Measurements from ENCODE around the gene LIMS4.
"Not testable (repeated sequence)": the region's sequence is repeated elsewhere in the genome, so short reads cannot be mapped to it uniquely, and the experiment has no call there.

Gene LIMS4

GRCh38 chr2:110472171-110473058 is at the start of gene LIMS4:
Gene LIMS4 (minus strand): TSS chr2:110472816. CDS start chr2:110472778, 38 bp downstream.
- DNase-seq = not testable (repeated sequence)

DNA sequence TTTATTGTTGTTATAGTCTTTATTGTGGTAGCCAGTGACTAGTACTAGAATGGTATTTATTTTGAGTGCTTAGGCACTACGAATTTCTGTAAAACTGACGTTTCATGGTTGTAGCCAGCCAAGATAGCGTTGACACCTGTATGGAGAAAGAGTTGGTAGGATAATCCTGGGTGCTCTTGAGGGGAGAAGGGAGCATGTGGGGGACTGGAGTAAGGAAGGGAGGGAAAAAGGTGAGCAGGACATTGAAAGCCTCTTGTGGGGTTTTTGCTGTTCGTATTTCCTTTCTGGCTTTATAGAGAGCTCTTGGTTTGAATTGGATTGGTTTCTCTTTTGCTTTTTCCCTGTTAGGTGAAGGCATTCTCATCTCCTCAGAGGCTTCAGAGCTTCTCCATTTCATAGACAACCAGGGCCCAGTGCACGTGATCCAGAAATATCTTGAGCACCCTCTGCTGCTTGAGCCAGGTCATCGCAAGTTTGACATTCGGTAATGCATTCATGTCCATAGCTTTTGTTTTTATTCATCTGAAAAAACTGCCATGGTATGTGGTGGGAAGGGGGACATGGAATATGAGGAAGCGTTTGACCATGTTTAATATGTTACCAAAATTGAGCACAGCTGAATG is 27.2 kb upstream of the LIMS4 start:
- not testable (repeated sequence) for DNase-seq

DNA sequence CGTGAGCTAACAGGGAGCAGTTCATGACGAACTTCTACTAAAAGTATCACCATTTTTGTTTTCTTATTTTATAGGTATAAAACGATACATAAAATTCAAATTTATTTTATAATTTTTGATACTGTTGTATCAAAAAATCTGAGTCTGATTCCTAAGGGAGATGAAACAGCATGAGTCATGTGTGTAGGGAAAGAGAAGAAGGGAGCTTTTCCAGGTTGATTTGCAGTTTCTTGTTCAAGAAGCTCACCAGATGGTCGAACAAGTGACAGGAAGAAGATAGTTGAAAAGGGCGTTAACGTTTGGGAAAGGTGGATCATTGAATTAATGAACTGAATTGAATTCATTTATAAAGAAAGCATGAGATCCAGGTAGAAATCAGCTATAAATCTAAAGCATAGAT is 23.4 kb upstream of the LIMS4 start:
- DNase-seq = not testable (repeated sequence)

DNA sequence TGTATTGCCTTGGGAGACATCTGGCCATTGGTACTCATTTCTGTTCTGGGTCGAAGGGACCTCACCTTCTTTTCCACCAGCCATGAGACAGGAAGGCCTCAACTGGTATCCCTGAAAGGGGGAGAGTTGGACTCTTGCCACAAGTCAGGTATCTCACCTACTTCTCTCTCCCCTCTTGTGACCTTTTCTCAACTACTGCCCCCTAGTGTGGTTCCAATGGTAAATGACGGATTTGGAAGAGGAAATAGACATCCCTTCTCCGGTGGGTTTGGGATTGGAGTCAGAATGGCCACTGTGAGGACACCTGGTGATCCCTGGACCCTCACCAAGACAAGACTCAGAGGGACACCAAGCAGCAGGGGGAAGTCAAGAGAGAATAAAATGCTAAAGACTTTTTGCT is 21.9 kb upstream of the LIMS4 start:
- DNase-seq = not testable (repeated sequence)

DNA sequence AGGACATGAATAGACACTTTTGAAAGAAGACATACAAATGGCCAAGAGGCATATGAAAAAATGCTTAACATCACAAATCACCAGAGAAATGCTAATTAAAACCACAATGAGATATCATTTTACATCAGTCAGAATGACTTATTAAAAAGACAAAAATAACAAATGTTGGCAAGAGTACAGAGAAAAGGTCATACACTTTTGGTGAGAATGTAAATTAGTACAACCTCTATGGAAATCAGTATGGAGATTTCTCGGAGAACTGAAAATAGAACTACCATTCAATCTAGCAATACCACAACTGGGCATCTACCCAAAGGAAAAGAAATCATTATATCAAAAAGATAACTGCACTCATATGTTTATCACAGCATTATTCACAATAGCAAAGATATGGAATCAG is 16.4 kb upstream of the LIMS4 start:
- not testable (repeated sequence) for DNase-seq

DNA sequence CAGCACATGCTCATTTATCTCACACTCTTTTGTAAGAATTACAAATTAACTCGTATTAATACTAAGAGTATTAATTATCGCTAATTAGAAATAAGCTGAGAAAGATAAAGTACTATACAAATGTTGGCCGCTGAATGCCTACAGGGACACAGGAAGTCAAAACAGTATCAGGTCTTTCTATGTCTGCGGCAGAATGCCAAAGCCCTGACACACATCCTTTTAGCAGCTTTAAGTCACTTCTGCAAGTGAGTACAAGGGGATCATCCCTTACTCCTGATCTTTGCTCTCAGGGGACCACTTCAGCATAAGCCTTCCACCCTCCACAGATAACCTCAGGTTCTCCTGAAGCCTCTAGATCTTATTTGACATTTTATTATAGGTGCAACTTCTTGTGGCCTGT is 10.1 kb upstream of the LIMS4 start:
- not testable (repeated sequence) for DNase-seq

- not testable (repeated sequence) for DNase-seq
Observed at GRCh38 chr2:110481200-110481599, 8.6 kb upstream of the LIMS4 start.

DNA sequence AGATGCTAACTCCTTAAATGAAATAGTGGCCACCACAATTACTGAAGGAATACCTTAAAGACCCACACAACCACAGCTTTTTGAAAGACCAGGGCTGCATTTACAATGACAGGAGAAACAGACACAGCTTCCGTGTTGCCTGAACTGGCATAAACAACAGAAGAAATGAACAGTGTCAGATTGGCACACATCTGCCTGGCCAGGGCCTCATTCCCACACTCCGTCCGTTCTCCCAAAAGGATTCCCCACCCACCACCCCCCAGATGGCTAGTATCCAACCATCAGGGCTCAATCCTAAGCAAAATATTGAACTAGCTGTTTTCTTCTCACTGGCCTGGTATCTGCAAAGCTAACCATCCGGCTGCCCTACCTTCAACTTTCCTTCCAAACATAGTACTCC is 7.5 kb upstream of the LIMS4 start:
- not testable (repeated sequence) for DNase-seq

- DNase-seq = not testable (repeated sequence)
Observed at GRCh38 chr2:110477370-110477769, 4.8 kb upstream of the LIMS4 start.

DNA sequence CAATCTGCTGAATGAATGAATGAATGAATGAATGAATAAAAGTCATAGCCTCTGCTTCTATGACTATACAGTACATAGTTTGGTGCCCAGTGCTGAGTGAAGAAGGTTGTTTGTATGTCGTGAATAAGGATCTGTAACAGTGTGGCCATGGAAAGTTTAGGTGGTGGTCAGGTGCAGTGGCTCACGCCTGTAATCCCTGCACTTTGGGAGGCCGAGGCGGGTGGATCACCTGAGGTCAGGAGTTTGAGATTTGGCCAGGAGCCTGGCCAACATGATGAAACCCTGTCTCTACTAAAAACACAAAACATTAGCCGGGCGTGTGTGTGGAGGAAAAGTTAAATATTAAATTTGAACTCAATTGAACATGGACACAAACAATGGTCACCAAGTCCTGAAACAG is 4.3 kb upstream of the LIMS4 start:
- not testable (repeated sequence) for DNase-seq

DNA sequence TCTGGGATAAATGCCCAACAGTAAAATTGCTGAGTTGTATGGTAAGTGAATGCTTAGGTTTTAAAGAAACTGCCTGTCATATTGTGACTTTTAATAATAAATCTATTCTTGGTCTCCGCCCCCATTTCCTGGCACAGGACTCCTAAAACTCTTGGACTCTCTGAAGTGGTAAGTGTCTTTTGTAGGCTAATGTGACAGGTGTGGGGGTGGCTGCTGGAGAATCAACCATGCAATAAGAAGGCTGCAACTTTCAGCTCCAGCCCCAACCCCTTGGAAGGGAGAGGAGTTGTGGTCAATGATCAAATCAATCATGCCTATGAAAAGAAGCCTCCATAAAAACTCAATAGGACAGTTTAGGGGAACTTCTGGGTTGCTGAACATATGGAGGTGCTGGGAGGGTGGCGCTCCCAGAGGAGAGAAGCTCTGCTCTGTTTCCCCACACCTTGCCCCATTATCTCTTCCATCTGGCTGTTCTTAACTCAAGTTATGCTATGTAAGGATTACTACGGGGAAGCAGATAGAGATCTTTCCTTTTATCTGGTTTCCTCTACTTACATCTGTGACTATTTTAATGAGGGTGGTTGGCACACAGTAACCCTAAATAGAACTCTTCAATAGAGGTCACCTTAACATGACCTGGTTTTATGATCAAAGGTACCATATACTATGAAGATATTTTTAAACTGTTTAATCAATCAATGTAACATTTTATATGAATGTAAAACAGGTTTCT is 3.2 kb upstream of the LIMS4 start:
- not testable (repeated sequence) for DNase-seq

DNA sequence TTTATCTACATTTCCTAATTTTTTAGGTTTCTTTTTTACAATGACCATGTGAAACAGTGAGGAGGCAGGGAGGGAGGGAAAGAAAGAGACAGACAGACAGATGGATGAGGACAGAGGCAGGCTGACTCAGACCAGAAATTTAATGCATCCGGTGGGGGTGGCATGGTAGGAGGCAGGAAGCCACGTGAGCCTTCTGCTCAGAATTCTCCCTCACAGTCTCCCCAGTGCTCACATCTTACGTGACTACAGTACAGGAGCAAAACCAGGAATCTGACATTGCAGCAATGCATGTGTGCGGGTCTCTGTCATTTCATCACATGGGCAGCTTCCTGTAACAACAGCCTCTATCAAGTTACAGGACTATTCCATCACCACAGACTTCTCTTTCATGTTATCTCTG is 2.3 kb upstream of the LIMS4 start:
- DNase-seq = not testable (repeated sequence)

GRCh38 chr2:110473059-110473358 is 393 bp upstream of the LIMS4 start:
- not testable (repeated sequence) for DNase-seq

DNA sequence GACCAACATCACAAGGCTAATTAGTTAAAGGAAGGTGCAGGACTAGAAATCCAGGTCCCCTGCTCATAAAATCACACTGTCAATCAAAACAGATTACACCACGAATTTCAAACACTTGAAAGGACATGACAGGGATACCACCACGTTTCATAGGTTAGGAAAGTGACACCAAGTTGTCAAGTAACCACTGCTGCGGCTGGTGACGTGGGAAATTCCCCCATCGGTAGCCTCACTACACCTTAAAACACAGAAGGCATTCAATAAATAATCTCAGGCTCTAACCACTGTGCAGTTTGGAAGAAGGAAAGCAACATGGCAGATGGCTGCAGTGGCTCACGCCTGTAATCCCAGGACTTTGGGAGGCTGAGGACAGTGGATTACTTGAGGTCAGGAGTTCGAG is 3.7 kb downstream of the LIMS4 start:
- DNase-seq = not testable (repeated sequence)

GRCh38 chr2:110465312-110465711 is 7.3 kb downstream of the LIMS4 start:
- DNase-seq = not testable (repeated sequence)

- not testable (repeated sequence) for DNase-seq
Observed at GRCh38 chr2:110462458-110462857, 10.2 kb downstream of the LIMS4 start.

- not testable (repeated sequence) for DNase-seq
Observed at GRCh38 chr2:110460318-110460717, 12.3 kb downstream of the LIMS4 start.

GRCh38 chr2:110457214-110457590 is 15.4 kb downstream of the LIMS4 start:
- DNase-seq = not testable (repeated sequence)

DNA sequence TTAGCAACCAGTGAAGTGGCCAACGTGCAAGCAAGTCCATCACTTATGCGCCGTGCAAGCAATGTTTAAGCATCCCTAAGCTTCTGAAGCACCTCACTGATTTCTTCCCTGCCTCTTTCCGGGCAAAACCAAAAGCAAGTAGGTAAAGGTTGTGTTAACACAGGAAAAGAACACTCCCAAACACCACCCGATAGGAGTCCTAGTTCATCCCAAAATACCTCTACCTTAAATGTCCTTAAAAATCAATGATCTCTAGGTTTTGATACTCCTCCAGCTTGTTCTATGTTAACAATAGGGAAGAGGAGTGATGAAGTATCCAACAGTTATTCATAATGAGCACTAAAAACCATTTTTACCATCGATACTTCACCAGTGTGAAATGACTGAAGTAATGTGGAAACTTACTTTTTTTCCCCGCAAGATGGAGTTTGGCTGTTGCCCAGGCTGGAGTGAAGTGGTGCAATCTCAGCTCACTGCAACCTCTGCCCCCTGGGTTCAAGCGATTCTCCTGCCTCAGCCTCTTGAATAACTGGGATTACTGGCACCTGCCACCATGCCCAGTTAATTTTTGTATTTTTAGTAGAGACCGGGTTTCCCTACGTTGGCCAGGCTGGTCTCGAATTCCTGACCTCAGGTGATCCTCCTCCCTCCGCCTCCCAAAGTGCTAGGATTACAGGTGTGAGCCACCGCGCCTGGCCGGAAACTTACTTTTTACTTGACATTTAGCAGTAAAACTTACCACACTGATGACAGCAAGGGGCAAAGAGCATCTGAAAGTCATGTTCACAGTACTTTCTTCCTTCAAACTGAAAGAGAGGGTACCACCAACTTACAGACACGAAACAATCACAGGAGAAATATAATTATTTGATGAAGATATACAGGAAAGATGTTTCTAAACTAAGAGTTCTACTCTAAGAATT is 16.1 kb downstream of the LIMS4 start:
- not testable (repeated sequence) for DNase-seq

- not testable (repeated sequence) for DNase-seq
Observed at GRCh38 chr2:110455080-110455670, 17.4 kb downstream of the LIMS4 start.

DNA sequence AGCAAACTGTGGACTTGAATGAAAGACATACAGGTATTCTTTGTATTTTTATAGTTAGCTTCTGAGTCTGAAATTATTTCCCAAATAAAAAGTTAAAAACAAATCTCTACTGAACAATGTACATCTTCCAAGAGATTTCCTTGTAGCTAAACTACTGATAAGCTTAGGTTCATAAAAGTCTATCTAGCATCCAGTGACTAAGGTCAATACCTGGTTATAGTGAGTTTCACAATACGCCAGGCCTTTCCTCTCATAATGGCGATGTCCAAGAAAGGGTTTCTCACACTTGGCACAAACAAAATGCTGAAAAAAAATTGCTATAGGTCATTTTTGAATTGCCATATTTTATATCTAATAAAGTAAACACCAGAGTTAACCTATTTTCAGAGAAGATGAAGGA is 21.7 kb downstream of the LIMS4 start:
- not testable (repeated sequence) for DNase-seq
